ENCODE measurements around the gene PRODH2. TPM values are rescaled to one million over a fixed set of nuclear protein-coding genes. Genes with fewer than 3 reads are reported as not detected.

The PRODH2 gene
- total RNA-seq, 1 experiment from 2014 or later, result not detected

- Histone ChIP-seq H3K36me3 (ENCODE audit: insufficient read depth, low read length, poor library complexity, severe bottlenecking) (no peaks in the 10 kb centered on the region), H3K9me3 (ENCODE audit: low read depth, low read length, poor library complexity, severe bottlenecking) (no peaks in the 10 kb centered on the region), H3K27ac (ENCODE audit: low read depth, low read length, poor library complexity, severe bottlenecking) (no peak overlapping the region), H3K4me3 (ENCODE audit: low read depth, low read length, poor library complexity, severe bottlenecking) (no peak overlapping the region), H3K27me3 (replicated peaks; ENCODE audit: insufficient read depth, low read depth, low read length, poor library complexity) (no peaks in the 10 kb centered on the region), H3K4me1 (ENCODE audit: insufficient read depth, low read length, poor library complexity, severe bottlenecking) (no peaks in the 10 kb centered on the region)
- POLR2A ChIA-PET (ENCODE audit: low non-redundant PET), result no interaction called here
- intact Hi-C loops (cut with micrococcal nuclease; ENCODE audit: unreplicated experiment), result no loop called here
- CTCF ChIA-PET, result no interaction called here
- DNase-seq (ENCODE audit: low spot score), result no peak
- BruUV-seq (replicated peaks), result no TSS peak
- TF ChIP-seq EZH2 (IDR thresholded peaks at IDR 0.05; ENCODE audit: borderline replicate concordance, low read depth, low read length, poor library complexity, severe bottlenecking) (no peak), CTCF (conservative IDR thresholded peaks at IDR 0.05; ENCODE audit: low read depth, low read length) (no peak)
These were observed 21.4 kb downstream of the PRODH2 start for GRCh38 chr19:35790981-35791813.

- CTCF ChIA-PET, result no interaction called here
- no peak overlapping the region for H3K27ac ChIP-seq (ENCODE audit: low read depth, low read length, poor library complexity, severe bottlenecking)
- intact Hi-C loops (cut with micrococcal nuclease; ENCODE audit: unreplicated experiment), result no loop called here
- no peak overlapping the region for H3K4me3 ChIP-seq (ENCODE audit: low read depth, low read length, poor library complexity, severe bottlenecking)
- no peaks in the 10 kb centered on the region for H3K36me3 ChIP-seq (ENCODE audit: insufficient read depth, low read length, poor library complexity, severe bottlenecking)
- H3K4me1 ChIP-seq (ENCODE audit: insufficient read depth, low read length, poor library complexity, severe bottlenecking), result no peaks in the 10 kb centered on the region
- no peak for DNase-seq (ENCODE audit: low spot score)
- H3K9me3 ChIP-seq (ENCODE audit: low read depth, low read length, poor library complexity, severe bottlenecking), result no peaks in the 10 kb centered on the region
- TF ChIP-seq CTCF (conservative IDR thresholded peaks at IDR 0.05; ENCODE audit: low read depth, low read length) (no peak), EZH2 (IDR thresholded peaks at IDR 0.05; ENCODE audit: borderline replicate concordance, low read depth, low read length, poor library complexity, severe bottlenecking) (no peak)
- POLR2A ChIA-PET (ENCODE audit: low non-redundant PET), result no interaction called here
- no TSS peak for BruUV-seq (replicated peaks)
- H3K27me3 ChIP-seq (replicated peaks; ENCODE audit: insufficient read depth, low read depth, low read length, poor library complexity), result no peaks in the 10 kb centered on the region
These were observed 22.4 kb downstream of the PRODH2 start for GRCh38 chr19:35789978-35790944.

GRCh38 chr19:35789195-35789977 lies 23.3 kb downstream of the PRODH2 start:
- no TSS peak for BruUV-seq (replicated peaks)
- intact Hi-C loops (cut with micrococcal nuclease; ENCODE audit: unreplicated experiment), result no loop called here
- H3K27ac ChIP-seq (ENCODE audit: low read depth, low read length, poor library complexity, severe bottlenecking), result no peak overlapping the region
- H3K27me3 ChIP-seq (replicated peaks; ENCODE audit: insufficient read depth, low read depth, low read length, poor library complexity), result no peaks in the 10 kb centered on the region
- DNase-seq (ENCODE audit: low spot score), result no peak
- TF ChIP-seq CTCF (conservative IDR thresholded peaks at IDR 0.05; ENCODE audit: low read depth, low read length) (no peak), EZH2 (IDR thresholded peaks at IDR 0.05; ENCODE audit: borderline replicate concordance, low read depth, low read length, poor library complexity, severe bottlenecking) (no peak)
- H3K36me3 ChIP-seq (ENCODE audit: insufficient read depth, low read length, poor library complexity, severe bottlenecking), result no peaks in the 10 kb centered on the region
- H3K9me3 ChIP-seq (ENCODE audit: low read depth, low read length, poor library complexity, severe bottlenecking), result no peaks in the 10 kb centered on the region
- ChIA-PET CTCF (no interaction called here), POLR2A (ENCODE audit: low non-redundant PET) (interaction anchor here (0.6 kb wide), 1 partner anchor 225 kb away, joined by 6 read pairs; the partner anchor contains the start of gene ALKBH6)
- H3K4me1 ChIP-seq (ENCODE audit: insufficient read depth, low read length, poor library complexity, severe bottlenecking), result no peaks in the 10 kb centered on the region
- H3K4me3 ChIP-seq (ENCODE audit: low read depth, low read length, poor library complexity, severe bottlenecking), result no peak overlapping the region
